Measurements from ENCODE around the gene TNNT3. TPM values are rescaled to one million over a fixed set of nuclear protein-coding genes. Genes with fewer than 3 reads are reported as not detected.

Gene TNNT3
- 0.15 to 0.25 TPM in 2 of 5 replicates, not detected in the others for total RNA-seq (2022; extraction: Qiagen RNA extraction)

DNA sequence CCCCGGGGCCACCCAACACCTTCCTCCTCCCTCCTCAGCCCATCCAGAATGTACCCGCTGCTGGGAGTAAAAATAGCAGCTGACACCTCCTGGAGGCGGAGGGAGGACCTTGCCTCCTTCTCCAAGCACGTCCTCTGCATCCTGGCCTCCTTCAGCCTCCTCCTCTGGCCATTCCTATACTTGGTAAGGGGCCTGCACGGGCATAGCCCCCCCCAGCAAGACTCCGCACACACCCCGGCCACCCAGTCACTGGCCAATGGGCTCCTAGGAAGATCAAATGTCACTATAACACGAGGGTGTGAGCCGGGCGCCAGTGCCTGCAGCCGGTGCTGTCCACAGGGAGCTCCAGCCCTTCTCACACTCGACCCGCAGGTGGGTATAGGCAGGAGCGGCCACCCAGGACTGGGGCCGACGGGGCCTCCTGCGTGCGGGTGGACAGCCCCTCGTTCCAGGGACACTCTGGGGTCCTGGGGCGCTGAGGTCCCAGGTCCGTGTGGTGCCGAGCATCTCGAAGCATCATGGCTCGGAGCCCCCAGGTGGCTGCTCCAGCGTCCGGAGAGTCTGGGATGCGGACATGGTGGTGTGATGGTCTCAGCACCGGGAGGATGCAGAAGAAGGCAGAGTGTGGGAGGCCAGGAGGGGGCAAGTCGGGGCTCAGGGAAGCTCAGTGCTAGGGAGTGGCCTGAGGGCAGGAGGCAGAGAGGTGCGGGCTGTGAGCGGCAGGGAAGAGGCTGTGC lies at the start of gene TNNT3:
Gene TNNT3 (plus strand): TSS at position 313 of the 737 bp plus-strand sequence. CDS start 3,172 bp downstream, outside the sequence.

DNA sequence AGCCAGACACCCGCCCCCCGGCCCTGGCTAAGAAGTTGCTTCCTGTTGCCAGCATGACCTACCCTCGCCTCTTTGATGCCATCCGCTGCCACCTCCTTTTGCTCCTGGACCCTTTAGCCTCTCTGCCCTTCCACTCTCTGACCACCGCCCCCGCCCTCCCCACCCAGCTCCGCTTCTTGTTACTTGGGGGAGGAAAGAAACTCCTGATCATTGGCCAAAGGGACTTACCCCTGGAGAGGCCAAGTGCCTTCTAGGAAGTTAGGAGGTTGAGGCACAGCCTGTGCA lies 27.7 kb upstream of the TNNT3 start, which contains the start of gene PRR33:
Gene PRR33 (minus strand): TSS at position 65 of the 285 bp plus-strand sequence. CDS start 1,311 bp downstream, outside the sequence.

DNA sequence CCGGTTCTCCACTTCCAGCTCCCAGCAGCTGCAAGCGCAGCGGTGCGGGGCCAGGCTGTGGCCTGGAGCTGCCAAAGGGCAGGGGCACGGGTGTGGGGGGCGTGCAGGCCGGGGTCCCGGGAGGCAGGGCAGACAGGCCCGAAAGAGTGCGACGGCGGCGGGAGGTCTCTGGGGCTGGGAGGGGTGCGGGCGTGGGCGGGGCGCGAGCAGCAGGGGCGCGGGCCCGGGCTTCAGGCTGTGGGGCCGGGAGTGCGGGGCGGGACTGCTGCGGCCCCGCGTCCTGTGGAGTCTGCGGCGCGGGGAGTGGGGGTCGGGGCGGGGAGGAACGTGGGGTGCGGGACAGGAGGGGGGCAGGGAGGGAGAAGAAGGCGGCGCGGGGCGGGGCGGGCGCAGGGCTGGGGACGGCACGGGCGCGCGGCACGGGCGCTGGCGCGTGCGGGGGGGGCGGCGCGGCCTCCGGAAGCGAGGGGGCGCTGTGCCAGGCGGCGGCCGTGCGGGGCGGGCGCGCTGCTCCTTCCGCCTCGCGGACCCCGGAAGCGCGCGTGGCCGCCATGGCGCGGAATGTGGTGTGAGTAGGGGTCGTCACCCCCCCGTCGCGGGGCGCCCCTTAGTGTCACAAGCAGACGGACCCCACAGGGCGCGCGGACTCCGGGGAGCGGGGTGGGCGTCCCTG lies 27.4 kb downstream of the TNNT3 start, which contains the start of gene MRPL23:
Gene MRPL23 (plus strand): TSS at position 521 of the 673 bp plus-strand sequence. CDS start 31 bp downstream, at position 552.

Other genes starting within 250 kb of the TNNT3 start
- gene KRTAP5-6, start 222.5 kb upstream of the TNNT3 start, total RNA-seq (2022; extraction: Qiagen RNA extraction) = not detected in 5 replicates
- gene IFITM10, start 169.1 kb upstream of the TNNT3 start, total RNA-seq (2022; extraction: Qiagen RNA extraction) = 1.1 to 2.7 TPM (median 1.3 TPM) in 5 replicates
- 343 to 631 TPM (median 535 TPM) in 5 replicates for gene CTSD, start 155.8 kb upstream of the TNNT3 start, total RNA-seq (2022; extraction: Qiagen RNA extraction)
- gene SYT8, start 84.7 kb upstream of the TNNT3 start, total RNA-seq (2022; extraction: Qiagen RNA extraction) = 0.26 to 0.73 TPM (median 0.42 TPM) in 5 replicates
- 0.31 to 0.33 TPM in 2 of 5 replicates, not detected in the others for gene TNNI2, start 80.7 kb upstream of the TNNT3 start, total RNA-seq (2022; extraction: Qiagen RNA extraction)
- gene LSP1, start 66.6 kb upstream of the TNNT3 start, total RNA-seq (2022; extraction: Qiagen RNA extraction) = 1.6 to 2.9 TPM (median 2.0 TPM) in 5 replicates
- gene PRR33, start 27.8 kb upstream of the TNNT3 start, total RNA-seq (2022; extraction: Qiagen RNA extraction) = not detected in 5 replicates
- 132 to 153 TPM (median 143 TPM) in 5 replicates for gene MRPL23, start 27.6 kb downstream of the TNNT3 start, total RNA-seq (2022; extraction: Qiagen RNA extraction)
- gene H19, start 78.1 kb downstream of the TNNT3 start, total RNA-seq (2022; extraction: Qiagen RNA extraction) = 10.4 to 29.9 TPM (median 23.5 TPM) in 5 replicates
- gene IGF2, start 219.7 kb downstream of the TNNT3 start, total RNA-seq (2022; extraction: Qiagen RNA extraction) = 1.7 to 2.8 TPM (median 2.4 TPM) in 5 replicates
- gene INS, start 241.5 kb downstream of the TNNT3 start, total RNA-seq (2022; extraction: Qiagen RNA extraction) = not detected in 5 replicates

All from A549 treated with dexamethasone at 1 μM for 4 hours (cell line).